HCT116 (cell line): ENCODE measurements around the gene TMPRSS9. TPM values are rescaled to one million over a fixed set of nuclear protein-coding genes. Genes with fewer than 3 reads are reported as not detected.

ENCODE experiments used
- ATAC-seq: fragments of 200-7000 bp; cut with Tn5 transposase; 2 replicates; pipeline ENCODE4 v1.9.1; 2020; ENCODE audit warnings: mild to moderate bottlenecking, moderate library complexity
- BruUV-seq: library from RNA; stranded (reverse); fragments of 400-500 nt; replicated peaks from 2 replicates; lab custom pipeline; 2021; lab: Mats Ljungman, UMichigan
- CTCF ChIA-PET: fragments of 300-600 bp; sonication (Branson Sonifier 250); formaldehyde crosslinking; loops from one replicate; lab custom pipeline; 2021; ENCODE audit warnings: antibody characterized with exemption; lab: Charles Lee
- POLR2A ChIA-PET: fragments of 300-600, 350-600 bp; sonication (Branson Sonifier 250); formaldehyde crosslinking; loops from one replicate; lab custom pipeline; 2021; ENCODE audit warnings: antibody characterized with exemption; lab: Charles Lee
- RAD21 ChIA-PET, 2 experiments: fragments of 300-600 bp; sonication (Branson Sonifier 250); formaldehyde crosslinking; loops; one replicate each; lab custom pipeline; 2023; ENCODE audit warnings: low total read pairs in 2 of 2; ENCODE audit not compliant: uncharacterized antibody in 2 of 2, unreplicated experiment in 2 of 2, low non-redundant PET in 1 of 2; lab: Charles Lee
- DNase-seq: peaks from one replicate; pipeline ENCODE4 v3.0.0-alpha.2; 2010; ENCODE audit warnings: low read depth, low spot score
- H2AFZ ChIP-seq: fragments of 200-600 bp; shearing (Covaris generic), sonication (generic); 2 replicates; pipeline ENCODE4 v1.6.1; 2017; ENCODE audit warnings: low read depth, mixed run types, mixed read lengths, antibody characterized with exemption, low read length; ENCODE audit not compliant: poor library complexity, severe bottlenecking
- H3K27ac ChIP-seq: 2 replicates; pipeline ENCODE4 v1.5.1; 2012; ENCODE audit warnings: low read depth, low read length
- H3K27me3 ChIP-seq: fragments of 200-600 bp; sonication (generic); 2 replicates; pipeline ENCODE4 v1.6.1; 2016; ENCODE audit warnings: mixed run types, low read length, mixed read lengths; ENCODE audit not compliant: insufficient read depth
- H3K36me3 ChIP-seq, 2 experiments: fragments of 200-500 bp in 1 of 2; fragments of 200-600 bp in 1 of 2; sonication (Bioruptor generic) in 1 of 2; sonication (generic) in 1 of 2; 2 replicates each; pipeline versions ENCODE4 v1.5.1 to v1.6.1; 2014 to 2016; ENCODE audit warnings: low read length in 2 of 2, inconsistent platforms in 1 of 2, mixed read lengths in 1 of 2, mixed run types in 1 of 2; ENCODE audit not compliant: insufficient read depth in 2 of 2, control insufficient read depth in 1 of 2
- H3K4me1 ChIP-seq, 2 experiments: fragments of 200-600 bp in 1 of 2; sonication (generic) in 1 of 2; 2 replicates each; pipeline versions ENCODE4 v1.5.1 to v1.6.1; 2012 to 2017; ENCODE audit warnings: low read length in 2 of 2, inconsistent platforms in 1 of 2, mild to moderate bottlenecking in 1 of 2, mixed read lengths in 1 of 2, mixed run types in 1 of 2, moderate library complexity in 1 of 2; ENCODE audit not compliant: insufficient read depth in 2 of 2, control insufficient read depth in 1 of 2
- H3K4me2 ChIP-seq: fragments of 200-600 bp; sonication (generic); 2 replicates; pipeline ENCODE4 v1.6.1; 2017; ENCODE audit warnings: mixed run types, low read length, mixed read lengths
- H3K4me3 ChIP-seq, 2 experiments: fragments of 200-600 bp in 1 of 2; sonication (generic) in 1 of 2; replicated peaks in 1 of 2; 2 replicates each; pipeline ENCODE4 v1.5.1; 2011 to 2016; ENCODE audit warnings: low read length in 2 of 2, control low read depth in 1 of 2, low read depth in 1 of 2, mild to moderate bottlenecking in 1 of 2, mixed read lengths in 1 of 2, mixed run types in 1 of 2
- H3K79me2 ChIP-seq: fragments of 200-600 bp; sonication (generic); 2 replicates; pipeline ENCODE4 v1.6.1; 2017; ENCODE audit warnings: mild to moderate bottlenecking, mixed run types, low read length, moderate library complexity, mixed read lengths; ENCODE audit not compliant: insufficient read depth
- H3K9ac ChIP-seq: fragments of 200-600 bp; sonication (generic); 2 replicates; pipeline ENCODE4 v1.6.1; 2016; ENCODE audit warnings: low read length, mixed read lengths
- H3K9me2 ChIP-seq: fragments of 200-600 bp; sonication (generic), shearing (Covaris generic); 2 replicates; pipeline ENCODE4 v1.6.1; 2017; ENCODE audit warnings: mixed run types, mild to moderate bottlenecking, moderate library complexity; ENCODE audit not compliant: insufficient read depth
- H3K9me3 ChIP-seq, 2 experiments: fragments of 200-500 bp in 1 of 2; fragments of 200-600 bp in 1 of 2; sonication (Bioruptor generic) in 1 of 2; sonication (generic) in 1 of 2; 2 replicates each; pipeline ENCODE4 v1.6.1; 2014 to 2017; ENCODE audit warnings: low read length in 2 of 2, mixed read lengths in 2 of 2, inconsistent platforms in 1 of 2, low read depth in 1 of 2, mild to moderate bottlenecking in 1 of 2, mixed run types in 1 of 2, moderate library complexity in 1 of 2; ENCODE audit not compliant: control insufficient read depth in 1 of 2, insufficient read depth in 1 of 2
- H4K20me1 ChIP-seq: fragments of 200-600 bp; sonication (generic), shearing (Covaris generic); 2 replicates; pipeline ENCODE4 v1.6.1; 2017; ENCODE audit warnings: mixed run types, mild to moderate bottlenecking, moderate library complexity; ENCODE audit not compliant: insufficient read depth
- CBX3 ChIP-seq: IDR thresholded peaks from 2 replicates; pipeline ENCODE4 v1.6.1; 2012; ENCODE audit warnings: low read depth
- ELF1 ChIP-seq: IDR thresholded peaks from 2 replicates; pipeline ENCODE4 v1.6.1; 2012; ENCODE audit warnings: low read depth, borderline replicate concordance
- FOSL1 ChIP-seq: IDR thresholded peaks from 2 replicates; pipeline ENCODE4 v1.6.1; 2012; ENCODE audit warnings: low read depth
- RAD21 ChIP-seq: IDR thresholded peaks from 2 replicates; pipeline ENCODE4 v1.6.1; 2012; ENCODE audit warnings: low read depth, mild to moderate bottlenecking
- REST ChIP-seq: IDR thresholded peaks from 2 replicates; pipeline ENCODE4 v1.6.1; 2012; ENCODE audit warnings: low read depth
- SP1 ChIP-seq: IDR thresholded peaks from 2 replicates; pipeline ENCODE4 v1.6.1; 2012; ENCODE audit warnings: low read depth
- YY1 ChIP-seq: IDR thresholded peaks from 2 replicates; pipeline ENCODE4 v1.6.1; 2011; ENCODE audit warnings: low read length, low read depth, moderate library complexity, mild to moderate bottlenecking; ENCODE audit not compliant: insufficient replicate concordance; ENCODE audit errors: extremely low read depth
- ZFX ChIP-seq: fragments of 450-650 bp; IDR thresholded peaks from 2 replicates; pipeline ENCODE4 v1.6.1; 2017
- intact Hi-C: fragments of 100-400 bp; cut with micrococcal nuclease; formaldehyde crosslinking; loops from 2 replicates; pipeline ENCODE4 v1.10.0; 2022
- total RNA-seq: library from RNA; stranded (reverse); gene quantifications from one replicate; pipeline ENCODE4 v1.2.1, GENCODE V29; 2021; ENCODE audit not compliant: unreplicated experiment

The TMPRSS9 gene
- total RNA-seq, 1 experiment from 2014 or later, result not detected

GRCh38 chr19:2436384-2436783, 76.3 kb downstream of the TMPRSS9 start:
- TF ChIP-seq ZFX (no peak), REST (no peak), FOSL1 (no peak), YY1 (no peak), SP1 (no peak), CBX3 (no peak), ELF1 (no peak), RAD21 (no peak)
- intact Hi-C loops, result no loop called here
- no peak overlapping the region for H3K4me3 ChIP-seq
- H2AFZ ChIP-seq, result no peak overlapping the region
- H3K4me2 ChIP-seq, result no peak overlapping the region
- ATAC-seq (no peak), DNase-seq (no peak)
- H3K27ac ChIP-seq, result no peak overlapping the region
- H3K9me3 ChIP-seq, result no peaks in the 10 kb centered on the region
- H3K9ac ChIP-seq, result no peak overlapping the region
- ChIA-PET CTCF (no interaction called here), POLR2A (no interaction called here), RAD21 (no interaction called here)
- H3K36me3 ChIP-seq, result peaks cover 30 to 44% of the 10 kb centered on the region in 2 experiments
- H3K4me1 ChIP-seq, result no peaks in the 10 kb centered on the region
- no peaks in the 10 kb centered on the region for H4K20me1 ChIP-seq
- no peaks in the 10 kb centered on the region for H3K9me2 ChIP-seq
- H3K27me3 ChIP-seq, result no peaks in the 10 kb centered on the region
- peaks cover 55% of the 10 kb centered on the region for H3K79me2 ChIP-seq
- no TSS peak for BruUV-seq
